ENCODE measurements around the gene CHST11.

Gene CHST11

DNA sequence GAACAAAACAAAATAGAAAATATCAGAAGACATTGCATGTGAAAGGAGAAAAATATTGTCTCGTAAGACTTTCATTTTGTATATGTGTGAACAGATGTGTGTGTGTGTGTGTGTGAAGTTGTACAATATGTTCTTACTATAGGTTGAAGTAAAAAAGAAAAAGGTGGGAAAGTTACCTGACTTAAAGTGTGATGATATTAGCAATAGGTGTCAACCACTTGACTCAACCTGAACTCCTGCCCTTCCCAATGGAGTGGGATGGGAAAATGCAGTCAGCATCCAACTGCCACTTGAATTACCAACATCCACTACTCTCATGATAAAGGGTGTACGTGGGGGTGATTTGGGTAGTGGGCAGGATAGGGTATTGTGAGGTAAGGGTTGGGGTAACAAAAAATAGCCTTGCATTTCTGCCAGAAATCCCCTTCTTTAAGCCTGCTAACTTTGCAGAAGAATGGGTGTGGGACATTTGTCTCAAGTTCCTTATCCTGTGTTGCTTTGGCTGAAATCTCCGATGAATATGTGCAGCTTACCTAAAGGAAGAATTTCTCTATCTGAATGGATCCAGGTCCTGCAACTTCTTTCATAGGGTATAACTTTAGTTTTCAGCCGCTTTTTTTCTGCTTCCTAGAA is 181.6 kb downstream of the CHST11 start:
- no peak for TF ChIP-seq CTCF (IDR thresholded peaks at IDR 0.05; ENCODE audit: low read depth, low read length)
- no peak overlapping the region for H3K4me3 ChIP-seq (ENCODE audit: low read depth, low read length)

DNA sequence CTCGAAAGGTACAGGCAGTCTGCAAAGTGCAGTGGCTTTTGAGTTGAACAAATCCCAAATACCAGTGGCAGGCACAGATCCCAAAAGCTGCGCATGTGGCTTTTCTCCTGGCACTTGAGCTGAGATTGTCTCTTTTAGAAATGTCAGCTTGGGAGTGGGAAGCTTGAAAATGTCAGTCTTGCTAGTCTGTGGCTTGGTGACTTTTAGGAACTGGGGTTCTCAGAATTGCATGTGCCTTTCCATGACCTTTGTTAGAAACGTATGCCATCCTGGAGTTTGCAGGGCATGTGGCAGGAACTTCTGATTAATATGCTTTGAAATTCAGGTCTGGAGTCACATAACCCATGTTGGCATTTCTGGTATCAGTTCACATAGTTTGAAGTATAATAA is 182.1 kb downstream of the CHST11 start:
- H3K4me3 ChIP-seq (ENCODE audit: low read depth, low read length) = no peak overlapping the region
- TF ChIP-seq CTCF (IDR thresholded peaks at IDR 0.05; ENCODE audit: low read depth, low read length) = no peak

GRCh38 chr12:104640956-104641355 is 184.2 kb downstream of the CHST11 start:
- H3K4me3 ChIP-seq (ENCODE audit: low read depth, low read length) = no peak overlapping the region
- no peak for TF ChIP-seq CTCF (IDR thresholded peaks at IDR 0.05; ENCODE audit: low read depth, low read length)

- no peak overlapping the region for H3K4me3 ChIP-seq (ENCODE audit: low read depth, low read length)
- TF ChIP-seq CTCF (IDR thresholded peaks at IDR 0.05; ENCODE audit: low read depth, low read length) = no peak
These were observed 185.1 kb downstream of the CHST11 start for GRCh38 chr12:104641862-104642261.

DNA sequence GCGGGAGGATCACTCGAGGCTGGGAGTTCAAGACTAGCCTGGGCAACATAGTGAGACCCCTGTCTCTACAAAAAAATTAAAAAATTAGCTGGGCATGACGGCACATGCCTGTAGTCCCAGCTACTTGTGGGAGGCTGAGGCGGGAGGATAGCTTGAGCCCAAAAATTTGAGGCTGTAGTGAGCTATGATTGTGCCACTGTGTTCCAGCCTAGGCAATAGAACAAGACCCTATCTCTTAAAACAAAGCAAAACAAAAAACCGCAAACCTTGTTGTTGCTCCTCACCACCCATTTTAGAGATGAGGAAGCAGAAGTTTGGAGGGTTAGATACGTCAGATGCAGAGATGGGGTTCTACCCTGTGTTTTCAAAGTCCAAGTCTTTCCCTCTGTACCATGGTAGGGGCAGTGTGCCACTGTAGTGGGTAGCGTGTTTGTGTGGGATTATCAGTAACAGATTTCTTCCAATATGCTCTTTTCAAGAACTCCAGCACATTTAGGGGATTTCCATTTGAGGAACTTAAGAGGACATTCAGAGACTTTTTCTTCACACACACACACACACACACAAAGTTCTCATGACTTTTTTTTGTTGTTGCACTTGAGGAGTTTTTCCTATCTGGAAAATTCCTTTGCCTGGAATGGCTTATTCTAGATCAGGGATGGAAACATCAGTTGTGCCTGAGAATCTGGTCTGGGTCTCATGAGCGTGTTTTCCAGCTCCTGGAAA is 186.5 kb downstream of the CHST11 start:
- H3K4me3 ChIP-seq (ENCODE audit: low read depth, low read length) = no peak overlapping the region
- TF ChIP-seq CTCF (IDR thresholded peaks at IDR 0.05; ENCODE audit: low read depth, low read length) = no peak

DNA sequence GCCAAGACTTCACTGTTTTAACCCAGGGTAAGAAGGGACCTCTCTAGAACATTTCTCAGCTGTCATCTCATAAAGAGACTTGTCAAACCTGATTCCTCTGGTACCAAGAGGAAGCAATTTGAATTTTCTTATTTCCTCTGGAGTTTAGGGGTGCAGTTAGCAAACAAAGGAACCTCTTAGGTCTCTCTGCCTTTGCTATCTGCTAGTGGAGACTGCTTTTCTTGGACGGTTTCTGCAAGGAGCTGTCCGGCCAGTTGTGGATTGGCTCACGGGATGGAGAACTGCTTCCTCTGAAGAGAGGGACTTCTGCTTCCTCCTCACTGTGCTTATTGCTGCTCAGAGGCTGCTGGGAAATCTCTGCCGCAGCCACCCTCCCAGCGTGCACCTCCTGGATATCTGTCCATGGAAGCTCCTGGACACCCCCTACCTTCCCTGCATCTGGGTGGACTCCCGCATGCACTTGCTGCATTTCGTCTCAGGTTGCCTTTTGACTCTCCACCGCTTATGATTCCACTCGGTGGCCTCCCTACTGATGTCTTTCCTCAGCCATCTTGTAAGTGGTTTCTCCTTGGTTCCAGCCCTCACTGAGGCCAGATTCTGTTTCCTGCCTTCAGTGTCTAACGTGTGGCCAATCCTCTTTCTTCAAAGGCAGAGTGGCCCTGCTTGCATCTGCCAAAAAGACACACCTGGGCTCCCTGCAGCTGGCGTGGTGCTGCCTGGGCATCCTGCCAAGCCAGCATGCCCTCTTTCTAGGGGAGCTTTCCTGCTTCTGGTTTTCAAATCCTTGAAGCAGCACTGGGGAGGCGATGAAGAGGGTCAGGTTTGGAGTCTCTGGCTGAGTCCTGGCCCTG is 187.3 kb downstream of the CHST11 start:
- no peak overlapping the region for H3K4me3 ChIP-seq (ENCODE audit: low read depth, low read length)
- TF ChIP-seq CTCF (IDR thresholded peaks at IDR 0.05; ENCODE audit: low read depth, low read length) = no peak

- TF ChIP-seq CTCF (IDR thresholded peaks at IDR 0.05; ENCODE audit: low read depth, low read length) = no peak
- no peak overlapping the region for H3K4me3 ChIP-seq (ENCODE audit: low read depth, low read length)
These were observed 192.0 kb downstream of the CHST11 start for GRCh38 chr12:104648756-104649155.
